Activated B cell treated with CpG ODN at 0.5 μM for 24 hours (primary cell): ENCODE data around the gene MIPEP. TPM values are rescaled to one million over a fixed set of nuclear protein-coding genes. Genes with fewer than 3 reads are reported as not detected.

Experiments used
- ATAC-seq: fragments of 200-7000 bp; cut with Tn5 transposase; one replicate; pipeline ENCODE4 v1.10.0; 2021; ENCODE audit warnings: low read depth, mild to moderate bottlenecking, moderate library complexity
- CTCF ChIA-PET: fragments of 350-600 bp; sonication (Branson Sonifier 250); formaldehyde crosslinking; loops from one replicate; lab custom pipeline; 2021; ENCODE audit warnings: antibody characterized with exemption; lab: Charles Lee
- POLR2A ChIA-PET: fragments of 350-600 bp; sonication (Branson Sonifier 250); formaldehyde crosslinking; loops from one replicate; lab custom pipeline; 2021; ENCODE audit warnings: antibody characterized with exemption; lab: Charles Lee
- DNase-seq: peaks from one replicate; pipeline ENCODE4 v3.0.0; 2022
- H3K27ac Mint-ChIP-seq: one replicate; pipeline ENCODE4 v1.8.0; 2020; ENCODE audit warnings: mixed read lengths
- H3K27me3 Mint-ChIP-seq: one replicate; pipeline ENCODE4 v1.8.0; 2021; ENCODE audit warnings: mixed read lengths
- H3K36me3 Mint-ChIP-seq: one replicate; pipeline ENCODE4 v1.8.0; 2021; ENCODE audit warnings: low read depth, mixed read lengths
- H3K4me1 Mint-ChIP-seq: one replicate; pipeline ENCODE4 v1.8.0; 2021; ENCODE audit warnings: mixed read lengths
- H3K4me3 Mint-ChIP-seq: one replicate; pipeline ENCODE4 v1.8.0; 2020; ENCODE audit warnings: mild to moderate bottlenecking, mixed read lengths
- H3K9me3 Mint-ChIP-seq: one replicate; pipeline ENCODE4 v1.8.0; 2020; ENCODE audit warnings: mixed read lengths
- intact Hi-C: fragments of 100-400 bp; cut with micrococcal nuclease; formaldehyde crosslinking; loops from one replicate; pipeline ENCODE4 v1.15.1; 2024
- total RNA-seq: library from RNA; stranded (reverse); gene quantifications from 2 replicates; pipeline ENCODE4 v1.2.3, GENCODE V29; 2022
- TF ChIP-seq, protein P1 (sequence below): fragments of 200-600 bp; IDR thresholded peaks from one replicate; pipeline ENCODE4 v1.8.0; 2022; ENCODE audit warnings: antibody characterized with exemption, mild to moderate bottlenecking

MIPEP gene
- total RNA-seq, 1 donor from 2014 or later, result 19.7 TPM

DNA sequence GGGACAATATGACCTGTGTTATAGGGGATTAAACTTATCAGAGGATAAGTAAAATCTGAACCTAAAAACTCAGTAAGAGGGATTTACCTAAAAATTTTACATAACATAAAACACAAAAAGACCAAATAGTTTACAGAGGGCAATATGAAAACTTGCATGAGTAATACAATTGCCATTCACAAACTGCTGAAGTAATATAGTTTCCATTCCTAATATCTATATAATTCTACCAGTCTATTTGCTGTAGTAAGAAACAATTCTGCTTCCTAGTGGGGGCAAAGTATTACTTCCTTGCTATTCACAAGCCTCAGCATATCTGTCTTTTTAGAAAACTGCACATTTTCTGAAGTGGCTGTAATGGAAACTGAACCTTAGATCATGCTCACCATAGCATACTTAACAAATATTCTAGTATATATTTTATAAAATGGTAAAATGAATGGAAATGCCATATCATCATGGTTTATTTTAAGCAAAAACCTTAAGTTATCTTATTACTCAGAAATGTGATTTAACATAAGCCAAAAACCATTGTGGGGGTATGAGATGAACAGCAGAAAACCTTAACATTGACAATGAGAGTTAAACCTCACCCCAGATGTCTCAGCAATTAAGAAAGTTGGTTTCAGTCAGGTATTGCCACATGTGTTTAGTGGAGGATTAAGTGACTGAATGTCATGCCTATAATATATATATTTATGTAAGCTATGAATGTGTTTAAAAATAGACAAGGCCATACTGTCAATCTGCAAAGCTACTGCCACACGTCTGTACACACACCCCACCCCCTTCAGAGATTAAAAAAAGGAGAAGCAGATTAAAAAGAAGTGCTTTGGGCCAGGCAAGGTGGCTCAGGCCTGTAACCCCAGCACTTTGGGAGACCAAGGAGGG, 136.8 kb downstream of the MIPEP start:
- intact Hi-C loops, result no loop called here
- TF ChIP-seq, protein P1, sequence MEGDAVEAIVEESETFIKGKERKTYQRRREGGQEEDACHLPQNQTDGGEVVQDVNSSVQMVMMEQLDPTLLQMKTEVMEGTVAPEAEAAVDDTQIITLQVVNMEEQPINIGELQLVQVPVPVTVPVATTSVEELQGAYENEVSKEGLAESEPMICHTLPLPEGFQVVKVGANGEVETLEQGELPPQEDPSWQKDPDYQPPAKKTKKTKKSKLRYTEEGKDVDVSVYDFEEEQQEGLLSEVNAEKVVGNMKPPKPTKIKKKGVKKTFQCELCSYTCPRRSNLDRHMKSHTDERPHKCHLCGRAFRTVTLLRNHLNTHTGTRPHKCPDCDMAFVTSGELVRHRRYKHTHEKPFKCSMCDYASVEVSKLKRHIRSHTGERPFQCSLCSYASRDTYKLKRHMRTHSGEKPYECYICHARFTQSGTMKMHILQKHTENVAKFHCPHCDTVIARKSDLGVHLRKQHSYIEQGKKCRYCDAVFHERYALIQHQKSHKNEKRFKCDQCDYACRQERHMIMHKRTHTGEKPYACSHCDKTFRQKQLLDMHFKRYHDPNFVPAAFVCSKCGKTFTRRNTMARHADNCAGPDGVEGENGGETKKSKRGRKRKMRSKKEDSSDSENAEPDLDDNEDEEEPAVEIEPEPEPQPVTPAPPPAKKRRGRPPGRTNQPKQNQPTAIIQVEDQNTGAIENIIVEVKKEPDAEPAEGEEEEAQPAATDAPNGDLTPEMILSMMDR, result no peak
- Mint-ChIP-seq H3K9me3 (no peaks in the 10 kb centered on the region), H3K4me1 (peaks cover 20% of the 10 kb centered on the region), H3K4me3 (no peak overlapping the region), H3K27me3 (no peaks in the 10 kb centered on the region), H3K27ac (no peak overlapping the region), H3K36me3 (peaks cover 23% of the 10 kb centered on the region)
- ATAC-seq (peak; percentile 18), DNase-seq (no peak)
- ChIA-PET POLR2A (interaction anchor here (0.7 kb wide), 1 partner anchor 146 kb away, joined by 6 read pairs; no protein-coding TSS in a partner anchor), CTCF (no interaction called here)

DNA sequence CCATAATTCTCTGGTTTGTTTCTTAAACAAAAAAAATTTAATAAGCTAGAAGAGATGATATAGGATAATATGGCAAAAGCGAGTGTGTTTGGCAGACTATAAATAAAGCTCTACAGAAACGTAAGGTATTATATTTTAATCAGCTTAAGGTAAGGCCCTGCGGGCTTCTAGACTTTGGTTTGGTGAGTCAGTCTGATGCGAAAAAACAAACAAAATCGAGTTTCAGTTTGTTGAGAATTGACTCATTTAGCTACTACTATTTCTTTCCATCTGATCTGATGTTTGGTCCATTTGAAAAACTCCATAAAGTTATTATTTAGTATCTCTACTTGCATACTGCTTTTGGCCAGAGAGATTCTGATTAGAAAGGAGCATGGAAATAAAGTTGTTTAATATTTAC, 138.0 kb downstream of the MIPEP start:
- DNase-seq (no peak), ATAC-seq (no peak)
- Mint-ChIP-seq H3K4me3 (no peak overlapping the region), H3K4me1 (peaks cover 23% of the 10 kb centered on the region), H3K9me3 (no peaks in the 10 kb centered on the region), H3K27ac (no peak overlapping the region), H3K36me3 (peaks cover 21% of the 10 kb centered on the region), H3K27me3 (no peaks in the 10 kb centered on the region)
- TF ChIP-seq, protein P1, result no peak
- POLR2A ChIA-PET, result no interaction called here
- CTCF ChIA-PET, result no interaction called here
- intact Hi-C loops, result no loop called here

DNA sequence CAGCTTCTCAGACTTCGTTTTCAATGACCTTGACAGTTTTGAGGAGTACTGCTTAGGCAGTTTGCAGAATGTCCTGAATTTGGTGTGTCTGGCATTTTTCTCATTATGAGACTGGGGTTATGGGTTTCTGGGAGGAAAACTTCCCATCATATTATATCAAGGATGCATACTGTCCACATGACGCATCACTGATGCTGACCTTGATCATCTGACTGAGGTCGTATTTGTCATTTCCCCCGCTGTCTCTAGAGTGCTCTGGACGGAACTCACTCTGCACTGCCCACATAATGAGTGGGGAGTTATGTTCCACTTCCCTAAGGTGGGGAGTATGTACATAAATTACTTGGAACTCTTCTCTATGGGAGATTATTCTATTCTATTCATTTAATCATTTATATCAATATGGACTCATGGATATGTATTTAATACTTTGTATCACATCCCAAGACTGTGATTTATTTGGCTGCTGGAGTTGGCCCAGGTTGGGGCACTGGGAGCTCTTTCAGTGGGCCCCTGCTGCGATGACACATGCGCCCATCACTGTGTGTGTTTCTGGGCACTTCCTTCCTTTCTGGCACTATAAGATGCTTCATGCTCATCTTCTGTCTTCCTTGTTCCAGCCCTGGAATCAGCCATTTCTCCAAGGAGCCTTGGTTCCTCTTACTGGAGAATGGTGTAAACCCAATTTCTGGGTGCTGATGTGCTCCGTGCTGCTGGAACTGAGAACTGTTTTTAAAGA, 138.6 kb downstream of the MIPEP start:
- no peaks in the 10 kb centered on the region for H3K27me3 Mint-ChIP-seq
- intact Hi-C loops, result no loop called here
- ATAC-seq, result no peak
- POLR2A ChIA-PET, result no interaction called here
- TF ChIP-seq, protein P1, result no peak
- no peak overlapping the region for H3K4me3 Mint-ChIP-seq
- H3K9me3 Mint-ChIP-seq, result no peaks in the 10 kb centered on the region
- DNase-seq, result no peak
- no peak overlapping the region for H3K27ac Mint-ChIP-seq
- H3K36me3 Mint-ChIP-seq, result peaks cover 21% of the 10 kb centered on the region
- H3K4me1 Mint-ChIP-seq, result peaks cover 23% of the 10 kb centered on the region
- CTCF ChIA-PET, result no interaction called here

DNA sequence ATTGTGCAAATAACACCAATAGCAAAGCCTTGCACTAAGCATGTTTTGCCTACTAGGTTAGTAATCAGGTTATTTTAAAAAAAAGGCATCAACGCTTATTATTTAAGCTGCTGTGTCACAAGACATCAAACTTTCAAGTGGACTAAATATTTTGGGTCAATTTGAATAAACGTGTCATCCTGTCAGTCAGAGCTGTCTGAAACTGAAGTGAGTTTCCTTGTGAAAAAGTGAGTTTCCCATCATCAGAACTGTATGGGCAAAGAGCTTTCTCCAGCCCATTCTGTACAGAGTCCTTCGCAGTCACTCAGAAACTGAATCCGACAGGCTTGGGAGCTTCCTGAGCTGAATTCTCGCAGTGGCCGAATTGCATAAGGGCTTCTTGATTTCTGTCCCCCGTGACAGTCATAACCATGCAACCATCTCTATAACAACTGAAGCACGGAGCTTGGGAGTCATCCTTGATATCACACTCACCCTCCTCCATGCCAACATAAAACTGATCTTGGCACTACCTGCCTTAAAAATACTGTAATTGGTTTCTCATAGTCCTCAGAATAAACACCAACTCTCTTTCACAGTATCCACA, 139.8 kb downstream of the MIPEP start:
- no peak overlapping the region for H3K4me3 Mint-ChIP-seq
- no peaks in the 10 kb centered on the region for H3K9me3 Mint-ChIP-seq
- POLR2A ChIA-PET, result no interaction called here
- H3K36me3 Mint-ChIP-seq, result peaks cover 13% of the 10 kb centered on the region
- intact Hi-C loops, result no loop called here
- ATAC-seq (no peak), DNase-seq (no peak)
- CTCF ChIA-PET, result no interaction called here
- no peaks in the 10 kb centered on the region for H3K27me3 Mint-ChIP-seq
- H3K27ac Mint-ChIP-seq, result no peak overlapping the region
- H3K4me1 Mint-ChIP-seq, result peaks cover 21% of the 10 kb centered on the region
- TF ChIP-seq, protein P1, result no peak
